ENCODE data around the gene MRPL9. TPM values are rescaled to one million over a fixed set of nuclear protein-coding genes. Genes with fewer than 3 reads are reported as not detected.

The MRPL9 gene
- total and polyA plus RNA-seq, 2 donors (not counting 1 experiment from before 2014, with no cell fraction given): 65.5 to 84.6 TPM

- no peaks in the 10 kb centered on the region for H3K4me1 ChIP-seq (ENCODE audit: control insufficient read depth in 2 of 2, insufficient read depth in 2 of 2, low read length in 2 of 2)
- H2AFZ ChIP-seq (ENCODE audit: insufficient read depth, low read depth, low read length, poor library complexity, severe bottlenecking): no peak overlapping the region
- no peak overlapping the region for H3K27ac Mint-ChIP-seq
- WGBS (ENCODE audit: insufficient coverage): 100% methylated on average over 2 of the region's 3 CpGs
- ChIA-PET CTCF (interaction anchor here (1.0 kb wide), 1 partner anchor 58 kb away, joined by 3 read pairs; no protein-coding TSS in a partner anchor), POLR2A (no interaction called here)
- no peak for ATAC-seq (ENCODE audit: low read depth)
- no peaks in the 10 kb centered on the region for H4K20me1 ChIP-seq (ENCODE audit: control insufficient read depth, insufficient read depth, low read length, poor library complexity, severe bottlenecking)
- no peak overlapping the region for H3K4me2 ChIP-seq (replicated peaks; ENCODE audit: low read depth, low read length, poor library complexity, severe bottlenecking)
- no peaks in the 10 kb centered on the region for H3K79me2 ChIP-seq (ENCODE audit: control insufficient read depth, insufficient read depth, low read length)
- H3K9ac ChIP-seq (ENCODE audit: low read length): no peak overlapping the region
- no peaks in the 10 kb centered on the region for H3K9me3 Mint-ChIP-seq (ENCODE audit: insufficient read depth)
- no peak for DNase-seq
- no peaks in the 10 kb centered on the region for H3K27me3 ChIP-seq (replicated peaks in 1 of 4; ENCODE audit: control extremely low read depth in 1 of 4, control insufficient read depth in 3 of 4, insufficient read depth in 4 of 4, low read length in 3 of 4)
- H3K36me3 ChIP-seq (replicated peaks in 1 of 2; ENCODE audit: control extremely low read depth in 1 of 2, control insufficient read depth in 1 of 2, extremely low read depth in 1 of 2, insufficient read depth in 2 of 2, low read length in 1 of 2): peaks cover 0 to 44% of the 10 kb centered on the region in 2 experiments
- TF ChIP-seq CTCF (IDR thresholded peaks at IDR 0.05) (no peak), EZH2 (IDR thresholded peaks at IDR 0.05; ENCODE audit: borderline replicate concordance, insufficient read depth, low read depth, low read length, poor library complexity, severe bottlenecking) (no peak)
- no peaks in the 10 kb centered on the region for H3K9me3 ChIP-seq (ENCODE audit: control extremely low read depth in 1 of 3, control insufficient read depth in 2 of 3, insufficient read depth in 1 of 3, low read length in 2 of 3)
- H3K4me3 ChIP-seq (ENCODE audit: control extremely low read depth in 1 of 5, extremely low read depth in 1 of 5, insufficient read depth in 1 of 5, low read depth in 2 of 5, low read length in 4 of 5): no peak overlapping the region
- no peak overlapping the region for H3K4me3 Mint-ChIP-seq
- intact Hi-C loops (cut with micrococcal nuclease): no loop called here
- H3K27ac ChIP-seq (ENCODE audit: low read length in 2 of 2): no peak overlapping the region
- no peaks in the 10 kb centered on the region for H3K27me3 Mint-ChIP-seq
- H3K4me1 Mint-ChIP-seq: no peaks in the 10 kb centered on the region
Measured at GRCh38 chr1:151776665-151777062, 13.4 kb upstream of the MRPL9 start.

GRCh38 chr1:151775894-151776664, 12.8 kb upstream of the MRPL9 start:
- H3K36me3 ChIP-seq (replicated peaks in 1 of 2; ENCODE audit: control extremely low read depth in 1 of 2, control insufficient read depth in 1 of 2, extremely low read depth in 1 of 2, insufficient read depth in 2 of 2, low read length in 1 of 2): peaks cover 0 to 42% of the 10 kb centered on the region in 2 experiments
- Mint-ChIP-seq H3K27ac (no peak overlapping the region), H3K4me1 (no peaks in the 10 kb centered on the region), H3K9me3 (ENCODE audit: insufficient read depth) (no peaks in the 10 kb centered on the region), H3K27me3 (no peaks in the 10 kb centered on the region), H3K4me3 (no peak overlapping the region)
- DNase-seq: no peak
- H3K9me3 ChIP-seq (ENCODE audit: control extremely low read depth in 1 of 3, control insufficient read depth in 2 of 3, insufficient read depth in 1 of 3, low read length in 2 of 3): no peaks in the 10 kb centered on the region
- CTCF ChIA-PET: interaction anchor here (1.0 kb wide), 1 partner anchor 59 kb away, joined by 3 read pairs; no protein-coding TSS in a partner anchor
- POLR2A ChIA-PET: no interaction called here
- no peak overlapping the region for H3K4me2 ChIP-seq (replicated peaks; ENCODE audit: low read depth, low read length, poor library complexity, severe bottlenecking)
- intact Hi-C loops (cut with micrococcal nuclease): no loop called here
- no peak overlapping the region for H3K4me3 ChIP-seq (ENCODE audit: control extremely low read depth in 1 of 5, extremely low read depth in 1 of 5, insufficient read depth in 1 of 5, low read depth in 2 of 5, low read length in 4 of 5)
- no peak for ATAC-seq (ENCODE audit: low read depth)
- TF ChIP-seq EZH2 (IDR thresholded peaks at IDR 0.05; ENCODE audit: borderline replicate concordance, insufficient read depth, low read depth, low read length, poor library complexity, severe bottlenecking) (no peak), CTCF (IDR thresholded peaks at IDR 0.05) (no peak)
- no peak overlapping the region for H3K27ac ChIP-seq (ENCODE audit: low read length in 2 of 2)
- H2AFZ ChIP-seq (ENCODE audit: insufficient read depth, low read depth, low read length, poor library complexity, severe bottlenecking): no peak overlapping the region
- H3K4me1 ChIP-seq (ENCODE audit: control insufficient read depth in 2 of 2, insufficient read depth in 2 of 2, low read length in 2 of 2): no peaks in the 10 kb centered on the region
- H3K79me2 ChIP-seq (ENCODE audit: control insufficient read depth, insufficient read depth, low read length): no peaks in the 10 kb centered on the region
- 96% methylated on average over 3 of the region's 7 CpGs for WGBS (ENCODE audit: insufficient coverage)
- no peaks in the 10 kb centered on the region for H3K27me3 ChIP-seq (replicated peaks in 1 of 4; ENCODE audit: control extremely low read depth in 1 of 4, control insufficient read depth in 3 of 4, insufficient read depth in 4 of 4, low read length in 3 of 4)
- no peaks in the 10 kb centered on the region for H4K20me1 ChIP-seq (ENCODE audit: control insufficient read depth, insufficient read depth, low read length, poor library complexity, severe bottlenecking)
- H3K9ac ChIP-seq (ENCODE audit: low read length): no peak overlapping the region
